Muscle of leg (tissue), 11 donors: ENCODE data around the gene EPHA5. TPM values are rescaled to one million over a fixed set of nuclear protein-coding genes. Genes with fewer than 3 reads are reported as not detected.

Experiments used
- DNase-seq: peaks from one replicate; pipeline ENCODE4 v3.0.0; 2013
- H3K27ac ChIP-seq: one replicate; pipeline ENCODE4 v1.5.1; 2013; ENCODE audit warnings: mild to moderate bottlenecking, low read length, control low read depth
- H3K27me3 ChIP-seq: one replicate; pipeline ENCODE4 v1.6.1; 2013; ENCODE audit warnings: low read length; ENCODE audit not compliant: control insufficient read depth, insufficient read depth
- H3K36me3 ChIP-seq: one replicate; pipeline ENCODE4 v1.6.1; 2013; ENCODE audit warnings: low read length; ENCODE audit not compliant: control insufficient read depth, insufficient read depth
- H3K4me1 ChIP-seq: one replicate; pipeline ENCODE4 v1.6.1; 2013; ENCODE audit warnings: low read length; ENCODE audit not compliant: control insufficient read depth, insufficient read depth
- H3K4me3 ChIP-seq: one replicate; pipeline ENCODE4 v1.5.1; 2013; ENCODE audit warnings: low read length, control low read depth
- H3K9me3 ChIP-seq: replicated peaks from 2 replicates; pipeline ENCODE4 v1.6.1; 2013; ENCODE audit warnings: low read depth, low read length; ENCODE audit not compliant: control insufficient read depth
- WGBS: methylation state at CpG from one replicate; pipeline ENCODE4 v1.1.5; 2013; ENCODE audit warnings: missing lambda C conversion rate; ENCODE audit not compliant: insufficient coverage; 5-methylcytosine and 5-hydroxymethylcytosine counted together
- polyA plus RNA-seq, 8 donors: library from polyadenylated mRNA; unstranded; fragments of 120-200 nt; gene quantifications; one replicate each; pipeline versions ENCODE4 v1.2.1 to v1.2.3, GENCODE V29; 2013; ENCODE audit warnings: inconsistent platforms in 1 of 8, low replicate concordance in 1 of 8; ENCODE audit not compliant: insufficient read length in 8 of 8, insufficient read depth in 1 of 8
- total RNA-seq: library from RNA; stranded (reverse); fragments of 120-200 nt; gene quantifications from one replicate; pipeline ENCODE4 v1.2.4, GENCODE V29; 2013

The EPHA5 gene
- total and polyA plus RNA-seq, 9 donors = 0.24 to 1.4 (median 0.52) TPM

- Histone ChIP-seq H3K4me1 (no peaks in the 10 kb centered on the region), H3K36me3 (no peaks in the 10 kb centered on the region), H3K27ac (no peak overlapping the region), H3K27me3 (no peaks in the 10 kb centered on the region), H3K9me3 (no peaks in the 10 kb centered on the region), H3K4me3 (no peak overlapping the region)
- WGBS = no CpG with 5 or more reads among the region's 1 CpG
- no peak for DNase-seq
Observed at GRCh38 chr4:65510976-65511375, 159.3 kb downstream of the EPHA5 start.

GRCh38 chr4:65508168-65508567, 162.1 kb downstream of the EPHA5 start:
- Histone ChIP-seq H3K4me3 (no peak overlapping the region), H3K4me1 (no peaks in the 10 kb centered on the region), H3K27me3 (no peaks in the 10 kb centered on the region), H3K9me3 (no peaks in the 10 kb centered on the region), H3K36me3 (no peaks in the 10 kb centered on the region), H3K27ac (no peak overlapping the region)
- WGBS = no CpG with 5 or more reads among the region's 2 CpGs
- no peak for DNase-seq

GRCh38 chr4:65502131-65502701, 168.1 kb downstream of the EPHA5 start:
- H3K9me3 ChIP-seq = no peaks in the 10 kb centered on the region
- no peaks in the 10 kb centered on the region for H3K27me3 ChIP-seq
- no peak overlapping the region for H3K27ac ChIP-seq
- no peak overlapping the region for H3K4me3 ChIP-seq
- no peak for DNase-seq
- no peaks in the 10 kb centered on the region for H3K36me3 ChIP-seq
- no CpG with 5 or more reads among the region's 2 CpGs for WGBS
- no peaks in the 10 kb centered on the region for H3K4me1 ChIP-seq

- Histone ChIP-seq H3K27ac (no peak overlapping the region), H3K36me3 (no peaks in the 10 kb centered on the region), H3K4me1 (no peaks in the 10 kb centered on the region), H3K4me3 (no peak overlapping the region), H3K9me3 (no peaks in the 10 kb centered on the region), H3K27me3 (no peaks in the 10 kb centered on the region)
- 86% methylated on average over 1 of the region's 2 CpGs for WGBS
- no peak for DNase-seq
Observed at GRCh38 chr4:65498606-65499005, 171.7 kb downstream of the EPHA5 start.

GRCh38 chr4:65495439-65495838, 174.8 kb downstream of the EPHA5 start:
- no CpG with 5 or more reads among the region's 1 CpG for WGBS
- DNase-seq = no peak
- H3K27ac ChIP-seq = no peak overlapping the region
- H3K36me3 ChIP-seq = no peaks in the 10 kb centered on the region
- H3K27me3 ChIP-seq = no peaks in the 10 kb centered on the region
- no peaks in the 10 kb centered on the region for H3K9me3 ChIP-seq
- H3K4me3 ChIP-seq = no peak overlapping the region
- no peaks in the 10 kb centered on the region for H3K4me1 ChIP-seq

- no CpG with 5 or more reads among the region's 1 CpG for WGBS
- no peaks in the 10 kb centered on the region for H3K9me3 ChIP-seq
- H3K27ac ChIP-seq = no peak overlapping the region
- DNase-seq = no peak
- no peaks in the 10 kb centered on the region for H3K4me1 ChIP-seq
- H3K27me3 ChIP-seq = no peaks in the 10 kb centered on the region
- H3K4me3 ChIP-seq = no peak overlapping the region
- H3K36me3 ChIP-seq = no peaks in the 10 kb centered on the region
Observed at GRCh38 chr4:65482410-65482809, 187.9 kb downstream of the EPHA5 start.

- 76% methylated on average over 5 of the region's 5 CpGs for WGBS
Observed at GRCh38 chr4:65472531-65472930, 197.8 kb downstream of the EPHA5 start.

GRCh38 chr4:65467068-65467680, 203.1 kb downstream of the EPHA5 start:
- Histone ChIP-seq H3K27me3 (no peaks in the 10 kb centered on the region), H3K9me3 (no peaks in the 10 kb centered on the region), H3K4me3 (no peak overlapping the region), H3K36me3 (no peaks in the 10 kb centered on the region), H3K27ac (no peak overlapping the region), H3K4me1 (no peaks in the 10 kb centered on the region)
- 60% methylated on average over 1 of the region's 1 CpG for WGBS
- DNase-seq = no peak

More at GRCh38 chr4:65472531-65472930, 197.8 kb downstream of the EPHA5 start:
- no peak for DNase-seq
- Histone ChIP-seq H3K27ac (no peak overlapping the region), H3K4me3 (no peak overlapping the region), H3K9me3 (no peaks in the 10 kb centered on the region), H3K4me1 (no peaks in the 10 kb centered on the region), H3K27me3 (no peaks in the 10 kb centered on the region), H3K36me3 (no peaks in the 10 kb centered on the region)

GRCh38 chr4:65461781-65462180, 208.5 kb downstream of the EPHA5 start:
- no CpG with 5 or more reads among the region's 4 CpGs for WGBS
- Histone ChIP-seq H3K27me3 (no peaks in the 10 kb centered on the region), H3K4me3 (no peak overlapping the region), H3K27ac (no peak overlapping the region), H3K9me3 (no peaks in the 10 kb centered on the region), H3K4me1 (no peaks in the 10 kb centered on the region), H3K36me3 (no peaks in the 10 kb centered on the region)
- no peak for DNase-seq

- Histone ChIP-seq H3K4me3 (no peak overlapping the region), H3K4me1 (no peaks in the 10 kb centered on the region), H3K27me3 (no peaks in the 10 kb centered on the region), H3K27ac (no peak overlapping the region), H3K36me3 (no peaks in the 10 kb centered on the region), H3K9me3 (no peaks in the 10 kb centered on the region)
- no CpG with 5 or more reads among the region's 2 CpGs for WGBS
- DNase-seq = no peak
Observed at GRCh38 chr4:65457011-65457410, 213.3 kb downstream of the EPHA5 start.

- H3K4me3 ChIP-seq = no peak overlapping the region
- H3K4me1 ChIP-seq = no peaks in the 10 kb centered on the region
- H3K9me3 ChIP-seq = no peaks in the 10 kb centered on the region
- H3K36me3 ChIP-seq = no peaks in the 10 kb centered on the region
- H3K27me3 ChIP-seq = no peaks in the 10 kb centered on the region
- H3K27ac ChIP-seq = no peak overlapping the region
- DNase-seq = no peak
Observed at GRCh38 chr4:65456579-65456978, 213.7 kb downstream of the EPHA5 start.
